NCI-H2107 (cell line): ENCODE data around the gene SPOUT1.
A peak's percentile ranks its signal among the peaks of the same experiment; 100 is the strongest.

ENCODE experiments used
- DNase-seq: peaks from one replicate; lab custom pipeline; 2025; lab: John Stamatoyannopoulos, UW

Gene SPOUT1

DNA sequence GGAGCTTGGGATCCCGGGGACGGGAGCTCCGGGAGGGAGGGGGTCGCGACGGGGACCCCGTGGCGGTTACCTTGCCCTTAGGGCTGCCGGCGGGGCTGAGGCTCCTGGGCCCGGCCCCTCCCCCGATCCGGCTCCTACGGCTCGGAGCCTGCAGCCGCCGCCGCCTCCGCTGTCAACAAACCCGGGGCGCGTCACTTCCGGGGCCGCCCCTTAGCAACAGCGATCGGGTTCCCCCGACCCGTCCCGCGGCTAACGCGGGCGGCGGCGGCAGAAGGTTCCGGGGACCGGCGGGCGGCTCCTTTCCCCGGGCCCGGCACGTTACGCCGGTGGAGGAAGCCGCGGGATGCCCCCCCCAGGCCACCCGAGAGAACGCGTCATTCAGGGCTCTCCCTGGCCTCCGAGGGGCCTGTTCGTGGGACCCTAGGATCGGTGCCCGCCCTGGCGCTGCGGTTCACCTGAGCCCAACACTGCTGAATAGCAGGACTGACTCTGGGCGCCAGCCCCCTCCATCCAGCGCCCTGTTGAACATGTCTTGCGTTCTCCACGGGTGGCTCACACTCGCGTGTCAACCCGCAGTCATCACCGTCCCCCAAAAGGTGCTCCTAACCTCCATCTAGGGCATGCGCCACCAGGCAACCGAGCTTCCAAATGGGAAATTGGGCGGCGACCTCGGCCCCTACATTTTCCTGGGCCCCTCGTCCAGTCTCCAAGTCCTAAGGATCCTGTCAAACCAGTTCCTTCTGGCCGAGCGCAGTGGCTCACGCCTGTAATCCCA lies 57.7 kb downstream of the SPOUT1 start, which contains the start of gene ZER1:
ZER1 (minus strand) TSS at position 183 of the 775 bp plus-strand sequence. CDS start 16,362 bp downstream, outside the sequence.
- peak; percentile 86 for DNase-seq

DNA sequence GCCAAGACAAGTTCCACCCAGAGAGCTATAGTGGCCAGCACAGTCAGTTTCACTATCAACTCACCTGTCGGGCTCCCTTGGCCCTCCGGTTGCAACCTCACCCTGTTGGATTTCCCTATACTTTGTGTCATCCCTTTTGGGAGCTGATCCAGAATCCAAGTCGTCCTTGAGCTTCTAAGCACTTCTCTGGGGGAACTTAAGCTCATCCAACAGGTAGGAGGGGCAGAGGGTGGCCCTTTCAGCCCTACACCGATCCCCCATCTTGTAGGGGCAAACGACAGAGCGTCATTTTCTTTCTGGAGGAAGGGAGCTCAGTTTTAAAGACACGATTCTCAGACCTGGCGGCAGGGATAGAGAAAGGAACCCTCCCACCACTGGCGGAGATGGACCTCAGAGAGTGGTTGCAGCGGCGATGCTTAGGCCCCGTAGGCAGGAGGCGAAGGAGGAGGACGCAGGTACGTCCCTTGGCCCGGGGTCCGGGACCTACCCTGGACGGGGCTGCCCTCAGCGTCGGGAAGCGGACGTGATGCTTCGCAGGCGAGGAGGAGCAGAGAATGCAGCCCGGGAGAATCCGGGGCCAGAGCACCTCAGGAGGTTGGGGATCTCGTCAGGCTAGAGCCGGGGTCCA lies 58.4 kb downstream of the SPOUT1 start:
- no peak for DNase-seq

DNA sequence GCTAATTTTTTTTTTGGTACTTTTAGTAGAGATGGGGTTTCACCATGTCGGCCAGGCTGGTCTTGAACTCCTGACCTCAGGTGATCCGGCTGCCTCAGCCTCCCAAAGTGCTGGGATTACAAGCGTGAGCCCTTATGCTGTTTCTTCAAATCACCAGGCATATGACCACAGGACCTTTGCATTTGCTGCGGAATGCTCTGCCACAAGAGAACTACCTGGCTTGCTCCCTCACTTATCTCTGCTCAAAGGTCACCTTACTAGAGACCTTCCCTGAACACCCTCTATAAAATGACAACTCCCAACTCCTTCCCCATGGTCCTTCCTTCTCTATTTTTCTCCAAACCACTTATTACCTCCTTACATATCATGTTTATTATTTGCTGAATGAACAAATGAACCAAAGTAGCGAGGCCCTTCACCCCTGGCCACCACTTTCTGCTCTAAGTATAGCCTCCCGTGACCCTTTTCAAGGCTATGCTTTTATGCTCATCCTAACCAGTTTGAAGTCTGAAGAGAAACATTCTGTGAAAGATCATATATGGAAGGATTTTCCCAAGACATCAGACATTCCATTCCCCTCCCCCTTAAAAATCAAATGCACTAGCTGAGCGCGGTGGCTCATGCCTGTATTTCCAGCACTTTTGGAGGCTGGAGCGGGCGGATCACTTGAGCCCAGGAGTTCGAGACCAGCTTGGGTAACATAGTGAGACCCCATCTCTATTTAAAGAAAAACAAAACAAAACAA lies 59.1 kb downstream of the SPOUT1 start:
- no peak for DNase-seq
